ENCODE results near the gene ZKSCAN4. TPM values are rescaled to one million over a fixed set of nuclear protein-coding genes. Genes with fewer than 3 reads are reported as not detected.

Gene ZKSCAN4
- polyA plus RNA-seq (2011; rRNA removed) (2.3 TPM in 2 replicates), polyA plus RNA-seq (2017; fragmentation: RNase III; extraction: RNeasy Plus Mini Kit Qiagen cat#74134 plus additional on column Dnase treatment) (1.7 to 2.1 TPM (median 1.8 TPM) in 3 replicates), polyA minus RNA-seq (2011; rRNA and poly(A)+ RNA removed) (1.7 and 1.9 TPM in 2 replicates)
- 0.81 and 1.0 TPM in 2 replicates for polyA plus RNA-seq (2012; cell fraction: cytosol; rRNA removed)
- 0.70 and 0.72 TPM in 2 replicates for polyA plus RNA-seq (2012; cell fraction: nucleus; rRNA removed)

GRCh38 chr6:28252009-28252975 lies at the start of gene ZKSCAN4:
ZKSCAN4 (minus strand) TSS chr6:28252269; CDS start chr6:28251980, 289 bp downstream.
- DNase-seq (ENCODE audit: low read depth in 1 of 2, low spot score in 1 of 2) (peak; percentile 64 to 90), ATAC-seq (peak; percentile 98), FAIRE-seq (no peak)
- ChIA-PET CTCF (interaction anchor here (0.8 kb wide), 1 partner anchor 103 kb away, joined by 4 read pairs; no protein-coding TSS in a partner anchor), POLR2A (interaction anchor here (0.8 to 2.1 kb wide), 8 partner anchors 8 to 116 kb away, joined by 3 to 25 read pairs (median 5); partner anchors contain the start of genes PGBD1, ZKSCAN8, ZSCAN26 and ZSCAN31)
- WGBS (ENCODE audit: missing lambda C conversion rate), result 13% methylated on average over 14 of the region's 14 CpGs
- Histone ChIP-seq H3K4me1 (peaks cover 5% of the 10 kb centered on the region; the same call in 1 of the 3 replicates), H3K27ac (peak within 1 kb of the TSS; percentile 75 to 91), H3K9me3 (no peaks in the 10 kb centered on the region), H3K4me3 (peak within 1 kb of the TSS; percentile 86), H3K4me2 (peak within 1 kb of the TSS; percentile 76)
- TF ChIP-seq HMGXB4 (CRISPR knock-in tag; IDR thresholded peaks at IDR 0.05; ENCODE audit: borderline replicate concordance) (no peak), ZFP36 (IDR thresholded peaks at IDR 0.05; ENCODE audit: borderline replicate concordance, partially characterized antibody) (no peak), MYC (IDR thresholded peaks at IDR 0.05; ENCODE audit: borderline replicate concordance, low read length) (no peak), REST (IDR thresholded peaks at IDR 0.05) (no peak), POLR2AphosphoS2 (conservative IDR thresholded peaks at IDR 0.05; ENCODE audit: low read length) (no peak), KDM1A (IDR thresholded peaks at IDR 0.05; ENCODE audit: low read depth) (no peak), ZC3H11A (IDR thresholded peaks at IDR 0.05) (no peak), EP300 (IDR thresholded peaks at IDR 0.05) (no peak), MAZ (IDR thresholded peaks at IDR 0.05; ENCODE audit: borderline replicate concordance, low read depth, low read length) (no peak), CHD2 (IDR thresholded peaks at IDR 0.05; ENCODE audit: low read length, partially characterized antibody) (no peak), FOSB (CRISPR knock-in tag; IDR thresholded peaks at IDR 0.05) (no peak), HOXA7 (CRISPR knock-in tag; IDR thresholded peaks at IDR 0.05) (no peak), CBX2 (IDR thresholded peaks at IDR 0.05; ENCODE audit: borderline replicate concordance, low read depth) (no peak), TP53 (CRISPR knock-in tag; IDR thresholded peaks at IDR 0.05) (no peak), KDM5A (IDR thresholded peaks at IDR 0.05) (peak; percentile 77), SMC3 (IDR thresholded peaks at IDR 0.05) (peak; percentile 20; the same call in 1 of the 3 replicates), JUN (IDR thresholded peaks at IDR 0.05) (peak in 1 of 2 experiments; percentile 53; a peak in 1 of 5 replicates), HOXB5 (CRISPR knock-in tag; IDR thresholded peaks at IDR 0.05) (no peak), RAD21 (conservative IDR thresholded peaks at IDR 0.05 in 1 of 2, IDR thresholded peaks at IDR 0.05 in 1 of 2) (no peak), EHF (CRISPR knock-in tag; IDR thresholded peaks at IDR 0.05) (no peak), EHMT2 (IDR thresholded peaks at IDR 0.05; ENCODE audit: low read depth) (no peak), ATOH8 (CRISPR knock-in tag; IDR thresholded peaks at IDR 0.05; ENCODE audit: low read depth) (no peak), PHF8 (IDR thresholded peaks at IDR 0.05; ENCODE audit: borderline replicate concordance, low read depth) (peak; percentile 43; the same call in 1 of the 2 replicates), FOXS1 (CRISPR knock-in tag; IDR thresholded peaks at IDR 0.05) (no peak), RNF2 (IDR thresholded peaks at IDR 0.05; ENCODE audit: borderline replicate concordance, low read depth) (no peak), ZSCAN20 (CRISPR knock-in tag; IDR thresholded peaks at IDR 0.05) (no peak), HEYL (CRISPR knock-in tag; IDR thresholded peaks at IDR 0.05) (no peak), RCOR1 (IDR thresholded peaks at IDR 0.05; ENCODE audit: low read depth, low read length) (no peak), SREBF2 (IDR thresholded peaks at IDR 0.05) (no peak), NR3C1 (IDR thresholded peaks at IDR 0.05) (no peak)
- TF ChIP-seq, protein P1, sequence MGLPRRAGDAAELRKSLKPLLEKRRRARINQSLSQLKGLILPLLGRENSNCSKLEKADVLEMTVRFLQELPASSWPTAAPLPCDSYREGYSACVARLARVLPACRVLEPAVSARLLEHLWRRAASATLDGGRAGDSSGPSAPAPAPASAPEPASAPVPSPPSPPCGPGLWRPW (IDR thresholded peaks at IDR 0.05), result no peak
